Lower leg skin (tissue), 3 donors: ENCODE results near the gene SSH2.

Experiments
- POLR2A ChIP-seq, 2 donors: fragments of 450-650 bp; IDR thresholded peaks; one replicate each; pipeline ENCODE4 v1.6.1; 2016 to 2017; ENCODE audit warnings: antibody characterized with exemption in 2 of 2, mild to moderate bottlenecking in 1 of 2, moderate library complexity in 1 of 2
- TF ChIP-seq, protein P1 (sequence below), 3 donors: fragments of 450-650 bp; IDR thresholded peaks; one replicate each; pipeline ENCODE4 v1.5.1; 2016; ENCODE audit warnings: antibody characterized with exemption in 3 of 3, mild to moderate bottlenecking in 3 of 3, moderate library complexity in 2 of 3

DNA sequence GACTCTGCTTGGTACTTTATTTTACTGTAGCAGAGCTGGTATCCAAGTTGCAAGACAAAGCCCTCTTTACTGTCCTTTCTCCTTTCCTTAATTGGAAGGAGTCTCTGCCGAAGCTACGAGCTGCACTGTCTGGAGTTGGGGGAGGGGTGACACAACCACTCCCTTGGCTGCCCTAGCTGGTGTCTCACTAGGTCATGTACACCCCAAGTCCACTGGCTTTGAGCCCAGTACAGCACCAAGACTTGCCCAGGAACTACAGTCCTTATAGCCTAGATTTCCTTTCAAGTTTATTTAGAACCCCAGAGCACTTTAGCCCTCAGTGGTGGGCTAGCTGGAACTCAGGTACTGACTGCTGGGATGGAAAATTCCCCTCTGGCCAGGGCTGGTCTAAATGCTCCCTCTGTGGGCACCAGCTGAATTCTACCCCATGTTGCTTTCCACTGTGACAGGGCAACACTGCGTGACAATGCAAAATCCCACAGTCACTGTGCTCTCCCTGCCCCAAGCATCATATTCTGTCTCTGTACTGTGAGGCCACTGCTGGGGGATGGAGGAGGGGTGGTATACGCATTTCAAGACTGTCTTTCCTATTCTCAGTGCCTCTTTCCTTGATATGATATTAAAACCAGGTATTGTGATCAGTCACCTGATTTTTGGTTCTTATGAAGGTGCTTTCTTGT, 29.8 kb upstream of the SSH2 start:
- TF ChIP-seq POLR2A (IDR thresholded peaks at IDR 0.05) = no peak
- TF ChIP-seq, protein P1, sequence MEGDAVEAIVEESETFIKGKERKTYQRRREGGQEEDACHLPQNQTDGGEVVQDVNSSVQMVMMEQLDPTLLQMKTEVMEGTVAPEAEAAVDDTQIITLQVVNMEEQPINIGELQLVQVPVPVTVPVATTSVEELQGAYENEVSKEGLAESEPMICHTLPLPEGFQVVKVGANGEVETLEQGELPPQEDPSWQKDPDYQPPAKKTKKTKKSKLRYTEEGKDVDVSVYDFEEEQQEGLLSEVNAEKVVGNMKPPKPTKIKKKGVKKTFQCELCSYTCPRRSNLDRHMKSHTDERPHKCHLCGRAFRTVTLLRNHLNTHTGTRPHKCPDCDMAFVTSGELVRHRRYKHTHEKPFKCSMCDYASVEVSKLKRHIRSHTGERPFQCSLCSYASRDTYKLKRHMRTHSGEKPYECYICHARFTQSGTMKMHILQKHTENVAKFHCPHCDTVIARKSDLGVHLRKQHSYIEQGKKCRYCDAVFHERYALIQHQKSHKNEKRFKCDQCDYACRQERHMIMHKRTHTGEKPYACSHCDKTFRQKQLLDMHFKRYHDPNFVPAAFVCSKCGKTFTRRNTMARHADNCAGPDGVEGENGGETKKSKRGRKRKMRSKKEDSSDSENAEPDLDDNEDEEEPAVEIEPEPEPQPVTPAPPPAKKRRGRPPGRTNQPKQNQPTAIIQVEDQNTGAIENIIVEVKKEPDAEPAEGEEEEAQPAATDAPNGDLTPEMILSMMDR (IDR thresholded peaks at IDR 0.05) = no peak
